Heart right ventricle (tissue), 16 donors: ENCODE data around the gene KRTAP19-3. TPM values are rescaled to one million over a fixed set of nuclear protein-coding genes. Genes with fewer than 3 reads are reported as not detected.
A peak's percentile ranks its signal among the peaks of the same experiment; 100 is the strongest.

Source experiments
- ATAC-seq, 8 donors: fragments of 200-7000 bp; cut with Tn5 transposase; one replicate each; pipeline ENCODE4 v1.9.1; 2020; ENCODE audit warnings: mild to moderate bottlenecking in 8 of 8, moderate library complexity in 8 of 8, moderate number of reproducible peaks in 1 of 8
- DNase-seq, 2 donors: peaks; one replicate each; pipeline ENCODE4 v3.0.0-alpha.2; 2020
- H3K27ac ChIP-seq, 10 donors: fragments of 200-600 bp; sonication (generic) in 2 of 10; one replicate each; pipeline versions ENCODE4 v1.5.0 to v1.8.0; 2020 to 2022; ENCODE audit warnings: mild to moderate bottlenecking in 3 of 10
- H3K27me3 ChIP-seq, 7 donors: fragments of 200-600 bp; one replicate each; pipeline ENCODE4 v1.8.0; 2021 to 2022; ENCODE audit warnings: mild to moderate bottlenecking in 2 of 7
- H3K36me3 ChIP-seq, 9 donors: fragments of 200-600 bp; sonication (generic) in 1 of 9; one replicate each; pipeline versions ENCODE4 v1.5.0 to v1.8.0; 2020 to 2022; ENCODE audit warnings: mild to moderate bottlenecking in 2 of 9
- H3K4me1 ChIP-seq, 9 donors: fragments of 200-600 bp; sonication (generic) in 1 of 9; one replicate each; pipeline versions ENCODE4 v1.5.0 to v1.8.0; 2020 to 2022; ENCODE audit warnings: mild to moderate bottlenecking in 4 of 9
- H3K4me3 ChIP-seq, 10 donors: fragments of 200-600 bp; sonication (generic) in 2 of 10; one replicate each; pipeline versions ENCODE4 v1.5.0 to v1.8.0; 2020 to 2022; ENCODE audit warnings: mild to moderate bottlenecking in 7 of 10, moderate library complexity in 2 of 10
- H3K9me3 ChIP-seq, 11 donors: fragments of 200-600 bp in 10 of 11; sonication (generic) in 2 of 11; one replicate each; pipeline versions ENCODE4 v1.5.0 to v1.8.0; 2013 to 2022; ENCODE audit warnings: mild to moderate bottlenecking in 2 of 11, control low read depth in 1 of 11, moderate library complexity in 1 of 11
- WGBS, 2 donors: extraction: QIAGEN DNeasy Blood & Tissue Kit; methylation state at CpG; one replicate each; pipeline ENCODE4 v1.1.7; 2013; ENCODE audit warnings: inconsistent platforms in 1 of 2; 5-methylcytosine and 5-hydroxymethylcytosine counted together
- intact Hi-C, 10 donors: fragments of 100-400 bp; cut with DNase I; formaldehyde crosslinking; loops; one replicate each; pipeline versions ENCODE4 v1.11.1 to v1.14.2; 2022
- polyA plus RNA-seq, 2 donors: library from polyadenylated mRNA; stranded (reverse); fragments of 200-250 nt; gene quantifications; one replicate each; pipeline ENCODE4 v1.2.3, GENCODE V29; 2013
- total RNA-seq, 10 donors: library from RNA; stranded (reverse); fragmentation: NEBNext Ultra II Directional in 3 of 10; extraction: Animal tissue kit (Norgen Biotek cat#: 25700) in 3 of 10; gene quantifications; one replicate each; pipeline versions ENCODE4 v1.2.1 to v1.2.4, GENCODE V29; 2021 to 2023
- TF ChIP-seq, protein P1 (sequence below), 9 donors: fragments of 200-600 bp; sonication (generic) in 2 of 9; IDR thresholded peaks; one replicate each; pipeline versions ENCODE4 v1.5.0 to v1.8.0; 2021 to 2022; ENCODE audit warnings: antibody characterized with exemption in 9 of 9, mild to moderate bottlenecking in 5 of 9, moderate library complexity in 1 of 9
- donor health status: Arrhythmogenic right ventricular cardiomyopathy.
- donor health status: ischemic (EF 13 %, LVEDD 7.1; RV severe dilation, severe dysfunction).
- donor health status: healthy with polysubstance abuse.
- donor health status: DM: no; HTN: yes; CAD: no.
- donor health status: DM: no; HTN: no; CAD: no.
- donor health status: ischemic (EF 25% LVEDD 6.9; RV normal size, moderate dysfunction).
- donor health status: ischemic (EF 25% LVEDD 5.7; RV mildly dilated, moderate dysfunction).
- donor health status: healthy.
- donor health status: DM: yes; HTN: yes; CAD: no.
- donor health status: Ischemic cardiomyopathy.
- donor health status: ischemic (EF 35%, LVEDD 5.7; RV mildly dilated, moderate dysfunction).
- donor health status: nonischemic (EF 11% LVEDD 7.7; RV severe dilation, severe dysfunction).
- donor health status: DM: yes; HTN: yes; CAD: no.
- donor health status: PGD.
- donor health status: ischemic (EF 29% LVEDD 5.4; RV normal size, mild dysfunction).
- donor health status: nonischemic (EF 23%, LVEDD 6.1; RV moderate dilation, normal function).

Gene KRTAP19-3
- total and polyA plus RNA-seq, 12 donors: not detected

DNA sequence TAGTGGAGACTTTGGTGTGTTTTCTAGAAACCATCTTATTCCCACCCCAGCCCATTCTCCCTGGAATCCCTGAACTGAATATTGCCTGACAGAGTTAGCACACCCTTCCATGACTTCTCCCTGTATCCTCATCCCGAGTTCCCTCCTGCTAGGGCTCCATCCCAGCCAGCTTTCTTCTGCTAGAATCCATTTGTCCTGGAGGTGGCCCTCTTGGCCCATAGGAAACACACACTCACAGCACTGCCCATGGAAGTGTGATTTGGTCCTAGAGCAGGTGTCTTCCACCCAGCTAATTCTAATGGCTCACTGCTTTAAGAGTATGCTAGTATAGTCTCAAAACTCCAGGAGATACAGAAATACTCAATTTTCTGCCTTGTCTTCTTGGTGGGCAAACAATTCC lies 47.6 kb downstream of the KRTAP19-3 start:
- H3K4me1 ChIP-seq: no peaks in the 10 kb centered on the region
- peak in 6 of 8 donors; percentile 25 to 79 (median 60) for ATAC-seq
- peak in 1 of 2 donors; percentile 4 for DNase-seq
- no peaks in the 10 kb centered on the region for H3K9me3 ChIP-seq
- WGBS, 2 donors: 44 to 48% methylated on average over 1 of the region's 1 CpG
- H3K36me3 ChIP-seq: no peaks in the 10 kb centered on the region
- H3K4me3 ChIP-seq: no peak overlapping the region
- no peaks in the 10 kb centered on the region for H3K27me3 ChIP-seq
- no peak overlapping the region for H3K27ac ChIP-seq
- intact Hi-C loops: loop anchor here in 7 of 10 donors (2.0 to 10.0 kb wide), 5 partner anchors 288 to 643 kb away; no protein-coding TSS in a partner anchor
- TF ChIP-seq, protein P1, sequence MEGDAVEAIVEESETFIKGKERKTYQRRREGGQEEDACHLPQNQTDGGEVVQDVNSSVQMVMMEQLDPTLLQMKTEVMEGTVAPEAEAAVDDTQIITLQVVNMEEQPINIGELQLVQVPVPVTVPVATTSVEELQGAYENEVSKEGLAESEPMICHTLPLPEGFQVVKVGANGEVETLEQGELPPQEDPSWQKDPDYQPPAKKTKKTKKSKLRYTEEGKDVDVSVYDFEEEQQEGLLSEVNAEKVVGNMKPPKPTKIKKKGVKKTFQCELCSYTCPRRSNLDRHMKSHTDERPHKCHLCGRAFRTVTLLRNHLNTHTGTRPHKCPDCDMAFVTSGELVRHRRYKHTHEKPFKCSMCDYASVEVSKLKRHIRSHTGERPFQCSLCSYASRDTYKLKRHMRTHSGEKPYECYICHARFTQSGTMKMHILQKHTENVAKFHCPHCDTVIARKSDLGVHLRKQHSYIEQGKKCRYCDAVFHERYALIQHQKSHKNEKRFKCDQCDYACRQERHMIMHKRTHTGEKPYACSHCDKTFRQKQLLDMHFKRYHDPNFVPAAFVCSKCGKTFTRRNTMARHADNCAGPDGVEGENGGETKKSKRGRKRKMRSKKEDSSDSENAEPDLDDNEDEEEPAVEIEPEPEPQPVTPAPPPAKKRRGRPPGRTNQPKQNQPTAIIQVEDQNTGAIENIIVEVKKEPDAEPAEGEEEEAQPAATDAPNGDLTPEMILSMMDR (IDR thresholded peaks at IDR 0.05): peak in 7 of 9 donors; percentile 13 to 55 (median 52)

DNA sequence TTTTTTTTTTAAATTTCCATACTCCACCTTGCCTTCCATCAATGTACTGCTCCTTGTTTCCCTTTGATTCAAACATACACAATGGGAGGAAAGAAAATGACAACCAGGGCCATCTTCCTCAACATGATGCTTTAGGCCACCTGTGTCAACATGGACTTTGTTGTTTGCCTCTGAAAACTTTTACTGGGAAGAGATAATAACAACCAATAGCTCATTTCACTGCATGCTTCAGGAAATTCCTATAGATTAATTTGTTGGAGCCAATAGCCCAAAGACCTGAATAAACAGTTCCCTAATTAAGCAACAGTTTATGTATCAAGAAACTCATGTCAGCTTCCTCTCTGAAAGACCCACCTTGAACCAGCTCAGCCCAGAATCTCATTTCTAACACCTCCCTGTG lies 48.6 kb downstream of the KRTAP19-3 start:
- Histone ChIP-seq H3K4me3 (no peak overlapping the region), H3K4me1 (no peaks in the 10 kb centered on the region), H3K9me3 (no peaks in the 10 kb centered on the region), H3K36me3 (no peaks in the 10 kb centered on the region), H3K27ac (no peak overlapping the region), H3K27me3 (no peaks in the 10 kb centered on the region)
- intact Hi-C loops: loop anchor here in 6 of 10 donors (5.0 to 10.0 kb wide), 4 partner anchors 289 to 644 kb away; no protein-coding TSS in a partner anchor
- no peak for DNase-seq
- TF ChIP-seq, protein P1 (IDR thresholded peaks at IDR 0.05): no peak
- ATAC-seq: no peak

Other genes with a start within 250 kb of the KRTAP19-3 start
- not detected for gene KRTAP24-1, start 209.1 kb downstream of the KRTAP19-3 start, total RNA-seq
- gene KRTAP24-1, start 209.1 kb downstream of the KRTAP19-3 start, polyA plus RNA-seq: not detected
- not detected for gene KRTAP25-1, start 202.5 kb downstream of the KRTAP19-3 start, total RNA-seq
- gene KRTAP25-1, start 202.5 kb downstream of the KRTAP19-3 start, polyA plus RNA-seq: not detected
- not detected for gene KRTAP26-1, start 171.7 kb downstream of the KRTAP19-3 start, total RNA-seq
- not detected for gene KRTAP26-1, start 171.7 kb downstream of the KRTAP19-3 start, polyA plus RNA-seq
- gene KRTAP27-1, start 154.3 kb downstream of the KRTAP19-3 start, total RNA-seq: not detected
- gene KRTAP27-1, start 154.3 kb downstream of the KRTAP19-3 start, polyA plus RNA-seq: not detected
- gene KRTAP23-1, start 143.4 kb downstream of the KRTAP19-3 start, total RNA-seq: not detected
- not detected for gene KRTAP23-1, start 143.4 kb downstream of the KRTAP19-3 start, polyA plus RNA-seq
- gene KRTAP13-2, start 119.7 kb downstream of the KRTAP19-3 start, total RNA-seq: not detected
- gene KRTAP13-2, start 119.7 kb downstream of the KRTAP19-3 start, polyA plus RNA-seq: not detected
- gene KRTAP13-1, start 96.0 kb downstream of the KRTAP19-3 start, total RNA-seq: not detected
- gene KRTAP13-1, start 96.0 kb downstream of the KRTAP19-3 start, polyA plus RNA-seq: not detected
- not detected for gene KRTAP13-3, start 66.1 kb downstream of the KRTAP19-3 start, total RNA-seq
- not detected for gene KRTAP13-3, start 66.1 kb downstream of the KRTAP19-3 start, polyA plus RNA-seq
- gene KRTAP13-4, start 61.8 kb downstream of the KRTAP19-3 start, total RNA-seq: not detected
- gene KRTAP13-4, start 61.8 kb downstream of the KRTAP19-3 start, polyA plus RNA-seq: not detected
- gene KRTAP15-1, start 51.7 kb downstream of the KRTAP19-3 start, total RNA-seq: not detected
- gene KRTAP15-1, start 51.7 kb downstream of the KRTAP19-3 start, polyA plus RNA-seq: not detected
- not detected for gene KRTAP19-1, start 11.6 kb downstream of the KRTAP19-3 start, total RNA-seq
- gene KRTAP19-1, start 11.6 kb downstream of the KRTAP19-3 start, polyA plus RNA-seq: not detected
- not detected for gene KRTAP19-2, start 4.6 kb downstream of the KRTAP19-3 start, total RNA-seq
- gene KRTAP19-2, start 4.6 kb downstream of the KRTAP19-3 start, polyA plus RNA-seq: not detected
- gene KRTAP19-4, start 5.2 kb upstream of the KRTAP19-3 start, total RNA-seq: not detected
- gene KRTAP19-4, start 5.2 kb upstream of the KRTAP19-3 start, polyA plus RNA-seq: not detected
- not detected for gene KRTAP19-5, start 10.1 kb upstream of the KRTAP19-3 start, total RNA-seq
- gene KRTAP19-5, start 10.1 kb upstream of the KRTAP19-3 start, polyA plus RNA-seq: not detected
- not detected for gene KRTAP19-6, start 49.9 kb upstream of the KRTAP19-3 start, total RNA-seq
- gene KRTAP19-6, start 49.9 kb upstream of the KRTAP19-3 start, polyA plus RNA-seq: not detected
- not detected for gene KRTAP19-7, start 69.3 kb upstream of the KRTAP19-3 start, total RNA-seq
- gene KRTAP19-7, start 69.3 kb upstream of the KRTAP19-3 start, polyA plus RNA-seq: not detected
- gene KRTAP22-2, start 98.4 kb upstream of the KRTAP19-3 start, total RNA-seq: not detected
- gene KRTAP22-2, start 98.4 kb upstream of the KRTAP19-3 start, polyA plus RNA-seq: not detected
- gene KRTAP6-3, start 100.4 kb upstream of the KRTAP19-3 start, total RNA-seq: not detected
- gene KRTAP6-3, start 100.4 kb upstream of the KRTAP19-3 start, polyA plus RNA-seq: not detected
- not detected for gene KRTAP6-2, start 106.9 kb upstream of the KRTAP19-3 start, total RNA-seq
- gene KRTAP6-2, start 106.9 kb upstream of the KRTAP19-3 start, polyA plus RNA-seq: not detected
- not detected for gene KRTAP22-1, start 109.1 kb upstream of the KRTAP19-3 start, total RNA-seq
- not detected for gene KRTAP22-1, start 109.1 kb upstream of the KRTAP19-3 start, polyA plus RNA-seq
- gene KRTAP6-1, start 121.9 kb upstream of the KRTAP19-3 start, total RNA-seq: not detected
- not detected for gene KRTAP6-1, start 121.9 kb upstream of the KRTAP19-3 start, polyA plus RNA-seq
- gene KRTAP20-1, start 124.4 kb upstream of the KRTAP19-3 start, total RNA-seq: not detected
- gene KRTAP20-1, start 124.4 kb upstream of the KRTAP19-3 start, polyA plus RNA-seq: not detected
- gene KRTAP20-4, start 128.6 kb upstream of the KRTAP19-3 start, total RNA-seq: not detected
- not detected for gene KRTAP20-4, start 128.6 kb upstream of the KRTAP19-3 start, polyA plus RNA-seq
- not detected for gene KRTAP20-2, start 143.2 kb upstream of the KRTAP19-3 start, total RNA-seq
- gene KRTAP20-2, start 143.2 kb upstream of the KRTAP19-3 start, polyA plus RNA-seq: not detected
- not detected for gene KRTAP20-3, start 150.9 kb upstream of the KRTAP19-3 start, total RNA-seq
- not detected for gene KRTAP20-3, start 150.9 kb upstream of the KRTAP19-3 start, polyA plus RNA-seq
- not detected for gene KRTAP21-3, start 226.8 kb upstream of the KRTAP19-3 start, total RNA-seq
- not detected for gene KRTAP21-3, start 226.8 kb upstream of the KRTAP19-3 start, polyA plus RNA-seq